ENCODE measurements around the gene PPP4R3A. TPM values are rescaled to one million over a fixed set of nuclear protein-coding genes. Genes with fewer than 3 reads are reported as not detected.
"Not testable (repeated sequence)": the region's sequence is repeated elsewhere in the genome, so short reads cannot be mapped to it uniquely, and the experiment has no call there.

PPP4R3A gene

DNA sequence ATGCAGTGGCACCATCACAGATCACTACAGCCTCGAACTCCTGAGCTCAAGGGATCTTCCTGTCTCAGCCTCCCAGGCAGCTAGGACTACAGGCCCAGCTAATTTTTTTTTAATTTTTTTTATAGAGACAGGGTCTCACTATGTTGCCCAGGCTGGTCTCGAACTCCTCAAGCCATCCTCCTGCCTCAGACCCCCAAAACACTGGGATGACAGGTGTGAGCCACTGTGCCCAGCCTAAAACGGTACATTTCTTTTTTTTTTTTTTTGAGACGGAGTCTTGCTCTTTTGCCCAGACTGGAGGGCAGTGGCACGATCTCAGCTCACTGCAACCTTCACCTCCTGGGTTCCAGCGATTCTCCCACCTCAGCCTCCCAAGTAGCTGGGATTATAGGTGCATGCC is 100.9 kb downstream of the PPP4R3A start:
- H2BK15ac ChIP-seq (replicated peaks; ENCODE audit: low read depth); H3K23ac ChIP-seq (ENCODE audit: low read length); H3K4me3 ChIP-seq (ENCODE audit: low read length); H3K27ac ChIP-seq (ENCODE audit: low read depth, low read length); H3K36me3 ChIP-seq (ENCODE audit: control insufficient read depth, insufficient read depth, low read length); H3K56ac ChIP-seq (ENCODE audit: low read length); H2AK5ac ChIP-seq (ENCODE audit: low read length); H2BK120ac ChIP-seq (ENCODE audit: low read depth, low read length); H3K4me1 ChIP-seq (ENCODE audit: control insufficient read depth, low read depth, low read length); H2BK5ac ChIP-seq (ENCODE audit: low read length); H3K27me3 ChIP-seq (ENCODE audit: insufficient read depth, low read length, poor library complexity); H4K8ac ChIP-seq (ENCODE audit: low read depth, low read length); H3K4me2 ChIP-seq (ENCODE audit: low read length); H3K4ac ChIP-seq (ENCODE audit: low read depth, low read length); DNase-seq; H3K18ac ChIP-seq (ENCODE audit: low read length); H3K9ac ChIP-seq (ENCODE audit: low read length); H4K5ac ChIP-seq (ENCODE audit: low read length): not testable (repeated sequence)
- H3K79me2 ChIP-seq (ENCODE audit: control insufficient read depth, insufficient read depth, low read length), result peaks cover 66% of the 10 kb centered on the region
- peaks cover 22% of the 10 kb centered on the region for H3K79me1 ChIP-seq (ENCODE audit: low read length)
- no CpG with 5 or more reads among the region's 6 CpGs for WGBS (ENCODE audit: extremely low coverage, insufficient coverage, low lambda C conversion rate)

Small RNA genes within 50 kb of the gene (small RNA-seq; reads per million reads assigned to genes)
- gene AL133373.1 (ENCODE audit: insufficient read depth), result not detected

Data from mesendoderm (in vitro differentiated cells).